WTC11 (cell line): ENCODE results near the gene FAF1. TPM values are rescaled to one million over a fixed set of nuclear protein-coding genes. Genes with fewer than 3 reads are reported as not detected.
"Not testable (repeated sequence)": the region's sequence is repeated elsewhere in the genome, so short reads cannot be mapped to it uniquely, and the experiment has no call there.

Experiments
- ATAC-seq: fragments of 200-7000 bp; cut with Tn5 transposase; 2 replicates; pipeline ENCODE4 v1.10.0; 2021; ENCODE audit warnings: mild to moderate bottlenecking, moderate library complexity
- CTCF ChIA-PET: fragments of 300-600 bp; sonication (Branson Sonifier 250); formaldehyde crosslinking; loops from one replicate; lab custom pipeline; 2021; ENCODE audit warnings: antibody characterized with exemption; lab: Charles Lee
- POLR2A ChIA-PET: fragments of 350-600 bp; sonication (Branson Sonifier 250); formaldehyde crosslinking; loops from one replicate; lab custom pipeline; 2021; ENCODE audit warnings: antibody characterized with exemption; lab: Charles Lee
- DNase-seq: peaks from one replicate; pipeline ENCODE4 v3.0.0; 2021; ENCODE audit warnings: low spot score
- H3K27ac Mint-ChIP-seq: 2 replicates; pipeline ENCODE4 v1.8.0; 2021; ENCODE audit warnings: mixed read lengths
- H3K27me3 Mint-ChIP-seq: 2 replicates; pipeline ENCODE4 v1.8.0; 2021; ENCODE audit warnings: low read depth, mild to moderate bottlenecking, moderate library complexity, mixed read lengths
- H3K36me3 Mint-ChIP-seq: 2 replicates; pipeline ENCODE4 v1.8.0; 2021; ENCODE audit warnings: mixed read lengths
- H3K4me1 Mint-ChIP-seq: 2 replicates; pipeline ENCODE4 v1.8.0; 2022; ENCODE audit warnings: mixed read lengths
- H3K4me3 Mint-ChIP-seq: 2 replicates; pipeline ENCODE4 v1.8.0; 2021; ENCODE audit warnings: mild to moderate bottlenecking, moderate library complexity, mixed read lengths
- H3K9me3 Mint-ChIP-seq: 2 replicates; pipeline ENCODE4 v1.8.0; 2021; ENCODE audit warnings: mixed read lengths
- ATF1 ChIP-seq: sonication (generic); formaldehyde crosslinking; IDR thresholded peaks from 2 replicates; pipeline ENCODE4 v1.8.1; 2023; ENCODE audit warnings: mild to moderate bottlenecking, moderate library complexity, missing genetic modification reagents
- ATF2 ChIP-seq: sonication (generic); formaldehyde crosslinking; IDR thresholded peaks from 2 replicates; pipeline ENCODE4 v1.8.1; 2022; ENCODE audit warnings: low read depth, missing genetic modification reagents, borderline replicate concordance
- CREB1 ChIP-seq: sonication (generic); formaldehyde crosslinking; IDR thresholded peaks from 2 replicates; pipeline ENCODE4 v1.8.0; 2023; ENCODE audit warnings: mild to moderate bottlenecking, missing genetic modification reagents
- CREM ChIP-seq: sonication (generic); formaldehyde crosslinking; IDR thresholded peaks from 2 replicates; pipeline ENCODE4 v1.8.1; 2022; ENCODE audit warnings: mild to moderate bottlenecking, missing genetic modification reagents, moderate library complexity
- E2F5 ChIP-seq: sonication (generic); formaldehyde crosslinking; IDR thresholded peaks from 2 replicates; pipeline ENCODE4 v1.8.1; 2022; ENCODE audit warnings: mild to moderate bottlenecking, moderate library complexity, missing genetic modification reagents
- ETV6 ChIP-seq: sonication (generic); formaldehyde crosslinking; IDR thresholded peaks from 2 replicates; pipeline ENCODE4 v1.8.1; 2022; ENCODE audit warnings: mild to moderate bottlenecking, missing genetic modification reagents
- FOXK1 ChIP-seq: sonication (generic); formaldehyde crosslinking; IDR thresholded peaks from 2 replicates; pipeline ENCODE4 v1.8.0; 2022; ENCODE audit warnings: mild to moderate bottlenecking, moderate library complexity, missing genetic modification reagents
- GABPB1 ChIP-seq: sonication (generic); formaldehyde crosslinking; IDR thresholded peaks from 2 replicates; pipeline ENCODE4 v1.8.1; 2023; ENCODE audit warnings: mild to moderate bottlenecking, missing genetic modification reagents
- GTF2I ChIP-seq: fragments of 250-450 bp; sonication (Bioruptor Pico); conservative IDR thresholded peaks from 2 replicates; pipeline ENCODE4 v1.4.0; 2021; ENCODE audit warnings: mild to moderate bottlenecking
- HMGXB4 ChIP-seq: sonication (generic); formaldehyde crosslinking; IDR thresholded peaks from 2 replicates; pipeline ENCODE4 v1.8.1; 2023; ENCODE audit warnings: mild to moderate bottlenecking, moderate library complexity, missing genetic modification reagents
- IRF2 ChIP-seq: sonication (generic); formaldehyde crosslinking; IDR thresholded peaks from 2 replicates; pipeline ENCODE4 v1.8.0; 2022; ENCODE audit warnings: low read depth, missing genetic modification reagents, borderline replicate concordance
- MAX ChIP-seq: sonication (generic); formaldehyde crosslinking; IDR thresholded peaks from 2 replicates; pipeline ENCODE4 v1.8.0; 2022; ENCODE audit warnings: mild to moderate bottlenecking, missing genetic modification reagents
- NFYB ChIP-seq: sonication (generic); formaldehyde crosslinking; conservative IDR thresholded peaks from 2 replicates; pipeline ENCODE4 v1.8.0; 2022; ENCODE audit warnings: low read depth, missing genetic modification reagents
- RELA ChIP-seq: sonication (generic); formaldehyde crosslinking; IDR thresholded peaks from 2 replicates; pipeline ENCODE4 v1.8.1; 2022; ENCODE audit warnings: missing genetic modification reagents, mild to moderate bottlenecking, borderline replicate concordance
- RORB ChIP-seq: fragments of 250-450 bp; sonication (Bioruptor Pico); IDR thresholded peaks from 2 replicates; pipeline ENCODE4 v1.9.0; 2021; ENCODE audit warnings: mild to moderate bottlenecking
- SOX15 ChIP-seq: fragments of 250-450 bp; sonication (Bioruptor Pico); IDR thresholded peaks from 2 replicates; pipeline ENCODE4 v1.9.0; 2021; ENCODE audit warnings: mild to moderate bottlenecking
- SP1 ChIP-seq: sonication (generic); formaldehyde crosslinking; conservative IDR thresholded peaks from 2 replicates; pipeline ENCODE4 v1.8.1; 2022; ENCODE audit warnings: missing genetic modification reagents
- USF1 ChIP-seq: sonication (generic); formaldehyde crosslinking; IDR thresholded peaks from 2 replicates; pipeline ENCODE4 v1.8.0; 2022; ENCODE audit warnings: mild to moderate bottlenecking, missing genetic modification reagents
- ZNF396 ChIP-seq: fragments of 250-450 bp; sonication (Bioruptor Pico); IDR thresholded peaks from 2 replicates; pipeline ENCODE4 v1.8.0; 2021; ENCODE audit warnings: mild to moderate bottlenecking, moderate library complexity, borderline replicate concordance
- ZNF532 ChIP-seq: fragments of 250-450 bp; sonication (Bioruptor Pico); IDR thresholded peaks from 2 replicates; pipeline ENCODE4 v1.9.0; 2021; ENCODE audit warnings: mild to moderate bottlenecking, borderline replicate concordance
- total RNA-seq: library from RNA; stranded (reverse); gene quantifications from 3 replicates; pipeline ENCODE4 v1.2.3, GENCODE V29; 2021

FAF1 gene
- total RNA-seq, 1 experiment from 2014 or later = 53.5 TPM

- TF ChIP-seq FOXK1 (CRISPR knock-in tag) (peak; percentile 96), MAX (CRISPR knock-in tag) (peak; percentile 92), ETV6 (CRISPR knock-in tag) (peak; percentile 94), CREB1 (CRISPR knock-in tag) (peak; percentile 75; the same call in 1 of the 2 replicates), CREM (peak; percentile 97), SP1 (peak; percentile 92), NFYB (peak; percentile 67), HMGXB4 (CRISPR knock-in tag) (peak; percentile 89; the same call in 1 of the 2 replicates), GABPB1 (CRISPR knock-in tag) (peak; percentile 87), E2F5 (CRISPR knock-in tag) (peak; percentile 82), SOX15 (CRISPR knock-in tag) (no peak), GTF2I (no peak), ATF1 (peak; percentile 49; the same call in 1 of the 2 replicates), USF1 (CRISPR knock-in tag) (peak; percentile 100)
- TF ChIP-seq, all 79 proteins: peak for 20
These were observed at the start of gene FAF1 (continued) for GRCh38 chr1:50959913-50960844.

- Mint-ChIP-seq H3K4me1 (no peaks in the 10 kb centered on the region), H3K27ac (no peak overlapping the region), H3K9me3 (peaks cover 6% of the 10 kb centered on the region; the same call in 1 of the 2 replicates), H3K36me3 (no peaks in the 10 kb centered on the region), H3K27me3 (peaks cover 14% of the 10 kb centered on the region), H3K4me3 (no peak overlapping the region)
- TF ChIP-seq RORB (CRISPR knock-in tag) = no peak
- no peak for ATAC-seq
- no peak for DNase-seq
- POLR2A ChIA-PET = no interaction called here
- CTCF ChIA-PET = no interaction called here
These were observed 49.3 kb upstream of the FAF1 start for GRCh38 chr1:51009381-51009780.

GRCh38 chr1:51005549-51005948 lies 45.5 kb upstream of the FAF1 start:
- ATAC-seq, CTCF ChIA-PET, H3K27ac Mint-ChIP-seq, POLR2A ChIA-PET, H3K4me1 Mint-ChIP-seq, H3K36me3 Mint-ChIP-seq, H3K9me3 Mint-ChIP-seq, H3K4me3 Mint-ChIP-seq: not testable (repeated sequence)
- DNase-seq = peak; percentile 10
- H3K27me3 Mint-ChIP-seq = peaks cover 13% of the 10 kb centered on the region

GRCh38 chr1:51002516-51002915 lies 42.4 kb upstream of the FAF1 start:
- Mint-ChIP-seq H3K27me3 (peaks cover 11% of the 10 kb centered on the region), H3K9me3 (peaks cover 5% of the 10 kb centered on the region; the same call in 1 of the 2 replicates), H3K36me3 (no peaks in the 10 kb centered on the region), H3K27ac (no peak overlapping the region), H3K4me3 (no peak overlapping the region), H3K4me1 (no peaks in the 10 kb centered on the region)
- POLR2A ChIA-PET = interaction anchor here (0.6 kb wide), 1 partner anchor 80 kb away, joined by 5 read pairs; no protein-coding TSS in a partner anchor
- CTCF ChIA-PET = no interaction called here
- ATAC-seq (no peak), DNase-seq (no peak)
- TF ChIP-seq IRF2 (CRISPR knock-in tag) (no peak), ZNF396 (CRISPR knock-in tag) (no peak), ATF2 (CRISPR knock-in tag) (no peak), FOXK1 (CRISPR knock-in tag) (no peak), RELA (CRISPR knock-in tag) (no peak), ZNF532 (no peak)
